SU-DHL-6 (cell line): ENCODE results near the gene DIPK1A.

ENCODE experiments used
- EZH2phosphoT487 ChIP-seq: fragments of 200-600 bp; sonication (generic), shearing (Covaris generic); conservative IDR thresholded peaks from 2 replicates; pipeline ENCODE4 v1.6.1; 2018; ENCODE audit warnings: mild to moderate bottlenecking, antibody characterized with exemption, low read length, moderate library complexity, mixed read lengths
- TF ChIP-seq, protein P1 (sequence below): fragments of 200-600 bp; sonication (generic); IDR thresholded peaks from one replicate; pipeline ENCODE4 v1.5.1; 2017; ENCODE audit warnings: antibody characterized with exemption, mild to moderate bottlenecking, low read length, moderate library complexity; ENCODE audit not compliant: insufficient read depth, poor library complexity, severe bottlenecking

DNA sequence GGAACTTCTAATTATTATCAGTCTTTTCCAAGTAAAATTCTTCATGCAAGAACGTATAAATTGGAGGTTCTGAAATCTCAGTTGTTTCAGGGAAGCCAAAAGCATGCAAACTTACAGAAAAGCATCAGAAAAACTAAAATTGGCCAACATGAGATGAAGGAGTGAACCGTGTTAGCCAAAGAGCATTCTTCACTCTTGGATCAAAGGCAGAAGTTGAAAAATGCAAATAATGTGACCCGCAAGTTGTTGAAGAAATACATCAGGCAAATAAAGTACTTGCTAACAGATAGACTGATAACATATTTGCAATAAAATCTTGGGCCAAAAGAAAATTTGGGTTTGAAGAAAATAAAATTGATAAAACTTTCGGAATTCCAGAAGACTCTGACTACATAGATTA lies 29.6 kb downstream of the DIPK1A start:
- TF ChIP-seq, protein P1, sequence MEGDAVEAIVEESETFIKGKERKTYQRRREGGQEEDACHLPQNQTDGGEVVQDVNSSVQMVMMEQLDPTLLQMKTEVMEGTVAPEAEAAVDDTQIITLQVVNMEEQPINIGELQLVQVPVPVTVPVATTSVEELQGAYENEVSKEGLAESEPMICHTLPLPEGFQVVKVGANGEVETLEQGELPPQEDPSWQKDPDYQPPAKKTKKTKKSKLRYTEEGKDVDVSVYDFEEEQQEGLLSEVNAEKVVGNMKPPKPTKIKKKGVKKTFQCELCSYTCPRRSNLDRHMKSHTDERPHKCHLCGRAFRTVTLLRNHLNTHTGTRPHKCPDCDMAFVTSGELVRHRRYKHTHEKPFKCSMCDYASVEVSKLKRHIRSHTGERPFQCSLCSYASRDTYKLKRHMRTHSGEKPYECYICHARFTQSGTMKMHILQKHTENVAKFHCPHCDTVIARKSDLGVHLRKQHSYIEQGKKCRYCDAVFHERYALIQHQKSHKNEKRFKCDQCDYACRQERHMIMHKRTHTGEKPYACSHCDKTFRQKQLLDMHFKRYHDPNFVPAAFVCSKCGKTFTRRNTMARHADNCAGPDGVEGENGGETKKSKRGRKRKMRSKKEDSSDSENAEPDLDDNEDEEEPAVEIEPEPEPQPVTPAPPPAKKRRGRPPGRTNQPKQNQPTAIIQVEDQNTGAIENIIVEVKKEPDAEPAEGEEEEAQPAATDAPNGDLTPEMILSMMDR, result no peak
- no peak for TF ChIP-seq EZH2phosphoT487
